Measurements from ENCODE around the gene PDF. TPM values are rescaled to one million over a fixed set of nuclear protein-coding genes. Genes with fewer than 3 reads are reported as not detected.
A peak's percentile ranks its signal among the peaks of the same experiment; 100 is the strongest.

PDF gene
- total RNA-seq, 2 experiments from 2014 or later, result 8.8 to 9.7 TPM

- Mint-ChIP-seq H3K36me3 (ENCODE audit: low read depth) (peaks cover 21% of the 10 kb centered on the region), H3K27me3 (no peaks in the 10 kb centered on the region), H3K27ac (no peak within 1 kb of the TSS), H3K4me1 (peaks cover 5% of the 10 kb centered on the region), H3K9me3 (no peaks in the 10 kb centered on the region), H3K4me3 (no peak within 1 kb of the TSS)
- CTCF ChIA-PET, result interaction anchor here (0.6 kb wide), 1 partner anchor 30 kb away, joined by 3 read pairs; no protein-coding TSS in a partner anchor
- DNase-seq, result no peak
- POLR2A ChIA-PET, result interaction anchor here (0.9 kb wide), 1 partner anchor 10 kb away, joined by 3 read pairs; no protein-coding TSS in a partner anchor
Measured at GRCh38 chr16:69351309-69352027, 21.1 kb upstream of the PDF start, which contains the start of gene TMED6. Gene TMED6 (minus strand): TSS chr16:69351786. CDS start chr16:69351753, 33 bp downstream.

GRCh38 chr16:69350536-69351133 is 20.2 kb upstream of the PDF start:
- H3K36me3 Mint-ChIP-seq (ENCODE audit: low read depth), result peaks cover 23% of the 10 kb centered on the region
- DNase-seq, result no peak

GRCh38 chr16:69349536-69349935 is 19.1 kb upstream of the PDF start:
- peaks cover 20% of the 10 kb centered on the region for H3K36me3 Mint-ChIP-seq (ENCODE audit: low read depth)
- H3K4me3 Mint-ChIP-seq, result no peak overlapping the region
- ChIA-PET CTCF (no interaction called here), POLR2A (interaction anchor here (1.2 to 2.2 kb wide), 2 partner anchors 9 to 20 kb away, joined by 6 to 7 read pairs; no protein-coding TSS in a partner anchor)
- no peaks in the 10 kb centered on the region for H3K27me3 Mint-ChIP-seq
- peaks cover 13% of the 10 kb centered on the region for H3K4me1 Mint-ChIP-seq
- DNase-seq, result no peak
- H3K9me3 Mint-ChIP-seq, result no peaks in the 10 kb centered on the region
- no peak overlapping the region for H3K27ac Mint-ChIP-seq

More at GRCh38 chr16:69350536-69351133, 20.2 kb upstream of the PDF start:
- H3K4me3 Mint-ChIP-seq, result no peak overlapping the region
- ChIA-PET POLR2A (interaction anchor here (0.9 to 2.2 kb wide), 2 partner anchors 10 to 11 kb away, joined by 3 to 7 read pairs; no protein-coding TSS in a partner anchor), CTCF (no interaction called here)
- no peaks in the 10 kb centered on the region for H3K27me3 Mint-ChIP-seq
- no peaks in the 10 kb centered on the region for H3K9me3 Mint-ChIP-seq
- peaks cover 11% of the 10 kb centered on the region for H3K4me1 Mint-ChIP-seq
- no peak overlapping the region for H3K27ac Mint-ChIP-seq

- H3K36me3 Mint-ChIP-seq (ENCODE audit: low read depth), result peaks cover 21% of the 10 kb centered on the region
- POLR2A ChIA-PET, result interaction anchor here (1.0 to 1.4 kb wide), 3 partner anchors 10 to 24 kb away, joined by 3 to 4 read pairs (median 3); no protein-coding TSS in a partner anchor
Measured at GRCh38 chr16:69348222-69348621, 17.8 kb upstream of the PDF start.

GRCh38 chr16:69346683-69347082 is 16.3 kb upstream of the PDF start:
- Mint-ChIP-seq H3K27me3 (no peaks in the 10 kb centered on the region), H3K9me3 (no peaks in the 10 kb centered on the region), H3K4me1 (peaks cover 27% of the 10 kb centered on the region), H3K4me3 (no peak overlapping the region), H3K36me3 (ENCODE audit: low read depth) (peaks cover 29% of the 10 kb centered on the region), H3K27ac (no peak overlapping the region)
- ChIA-PET POLR2A (interaction anchor here (1.2 kb wide), 1 partner anchor 18 kb away, joined by 3 read pairs; no protein-coding TSS in a partner anchor), CTCF (no interaction called here)
- DNase-seq, result no peak

More at GRCh38 chr16:69348222-69348621, 17.8 kb upstream of the PDF start:
- no peak overlapping the region for H3K4me3 Mint-ChIP-seq
- CTCF ChIA-PET, result no interaction called here
- H3K9me3 Mint-ChIP-seq, result no peaks in the 10 kb centered on the region
- H3K27ac Mint-ChIP-seq, result no peak overlapping the region
- peaks cover 16% of the 10 kb centered on the region for H3K4me1 Mint-ChIP-seq
- no peaks in the 10 kb centered on the region for H3K27me3 Mint-ChIP-seq
- DNase-seq, result no peak

- Mint-ChIP-seq H3K27me3 (no peaks in the 10 kb centered on the region), H3K4me1 (peaks cover 35% of the 10 kb centered on the region), H3K4me3 (no peak overlapping the region), H3K27ac (no peak overlapping the region), H3K9me3 (no peaks in the 10 kb centered on the region), H3K36me3 (ENCODE audit: low read depth) (peaks cover 37% of the 10 kb centered on the region)
- ChIA-PET POLR2A (interaction anchor here (1.2 kb wide), 1 partner anchor 17 kb away, joined by 3 read pairs; no protein-coding TSS in a partner anchor), CTCF (no interaction called here)
- no peak for DNase-seq
Measured at GRCh38 chr16:69345923-69346322, 15.5 kb upstream of the PDF start.

- Mint-ChIP-seq H3K27ac (no peak overlapping the region), H3K4me3 (no peak overlapping the region), H3K36me3 (ENCODE audit: low read depth) (peaks cover 42% of the 10 kb centered on the region), H3K9me3 (no peaks in the 10 kb centered on the region), H3K27me3 (no peaks in the 10 kb centered on the region), H3K4me1 (peaks cover 46% of the 10 kb centered on the region)
- no peak for DNase-seq
- ChIA-PET CTCF (no interaction called here), POLR2A (interaction anchor here (0.7 to 8.8 kb wide), 3 partner anchors 10 to 41 kb away, joined by 3 to 151 read pairs (median 34); partner anchors contain the start of genes PDF and TERF2)
Measured at GRCh38 chr16:69344171-69344570, 13.8 kb upstream of the PDF start.

- peak overlapping the region; percentile 91 for H3K27ac Mint-ChIP-seq
- ChIA-PET CTCF (interaction anchor here (1.0 to 2.4 kb wide), 6 partner anchors 9 to 414 kb away, joined by 3 to 11 read pairs (median 4); partner anchors contain the start of genes NOB1, PDF and SNTB2), POLR2A (interaction anchor here (0.6 to 8.8 kb wide), 17 partner anchors 9 to 415 kb away, joined by 3 to 151 read pairs (median 4); partner anchors contain the start of genes CHTF8, NOB1, NQO1 and PDF)
- H3K36me3 Mint-ChIP-seq (ENCODE audit: low read depth), result peaks cover 53% of the 10 kb centered on the region
- no peaks in the 10 kb centered on the region for H3K9me3 Mint-ChIP-seq
- H3K4me3 Mint-ChIP-seq, result peak overlapping the region; percentile 97
- DNase-seq, result peak; percentile 40
- no peaks in the 10 kb centered on the region for H3K27me3 Mint-ChIP-seq
- peaks cover 58% of the 10 kb centered on the region for H3K4me1 Mint-ChIP-seq
Measured at GRCh38 chr16:69340095-69340644, 9.8 kb upstream of the PDF start.

- peak within 1 kb of the TSS; percentile 91 for H3K27ac Mint-ChIP-seq
- ChIA-PET CTCF (interaction anchor here (0.8 to 2.4 kb wide), 13 partner anchors 8 to 415 kb away, joined by 3 to 15 read pairs (median 4); partner anchors contain the start of genes NOB1, PDF, SNTB2 and TERF2), POLR2A (interaction anchor here (0.6 to 8.8 kb wide), 21 partner anchors 9 to 415 kb away, joined by 3 to 151 read pairs (median 4); partner anchors contain the start of genes CHTF8, NOB1, NQO1 and PDF)
- no peaks in the 10 kb centered on the region for H3K9me3 Mint-ChIP-seq
- peak within 1 kb of the TSS; percentile 97 for H3K4me3 Mint-ChIP-seq
- H3K36me3 Mint-ChIP-seq (ENCODE audit: low read depth), result peaks cover 60% of the 10 kb centered on the region
- H3K4me1 Mint-ChIP-seq, result peaks cover 56% of the 10 kb centered on the region
- no peaks in the 10 kb centered on the region for H3K27me3 Mint-ChIP-seq
- DNase-seq, result peak; percentile 93
Measured at GRCh38 chr16:69339289-69340094, 9.1 kb upstream of the PDF start, which contains the start of the genes COG8 and NIP7. Gene COG8 (minus strand): TSS chr16:69339564. CDS start chr16:69339552, 12 bp downstream. Gene NIP7 (plus strand): TSS chr16:69339772. CDS start chr16:69339830, 58 bp downstream.

GRCh38 chr16:69338557-69339288 is 8.3 kb upstream of the PDF start:
- H3K27ac Mint-ChIP-seq, result peak overlapping the region; percentile 83
- no peaks in the 10 kb centered on the region for H3K27me3 Mint-ChIP-seq
- ChIA-PET CTCF (interaction anchor here (0.8 to 1.8 kb wide), 7 partner anchors 9 to 188 kb away, joined by 3 to 15 read pairs (median 4); partner anchors contain the start of genes PDF and TERF2), POLR2A (interaction anchor here (0.6 to 8.8 kb wide), 12 partner anchors 10 to 416 kb away, joined by 3 to 151 read pairs (median 4); partner anchors contain the start of genes CHTF8, NOB1, PDF and SNTB2)
- no peaks in the 10 kb centered on the region for H3K9me3 Mint-ChIP-seq
- peaks cover 56% of the 10 kb centered on the region for H3K4me1 Mint-ChIP-seq
- H3K4me3 Mint-ChIP-seq, result peak overlapping the region; percentile 97
- peaks cover 66% of the 10 kb centered on the region for H3K36me3 Mint-ChIP-seq (ENCODE audit: low read depth)
- DNase-seq, result no peak

- ChIA-PET CTCF (no interaction called here), POLR2A (interaction anchor here (0.6 kb wide), 1 partner anchor 146 kb away, joined by 4 read pairs; no protein-coding TSS in a partner anchor)
- Mint-ChIP-seq H3K27ac (no peak overlapping the region), H3K4me3 (no peak overlapping the region), H3K9me3 (no peaks in the 10 kb centered on the region), H3K27me3 (no peaks in the 10 kb centered on the region), H3K4me1 (peaks cover 41% of the 10 kb centered on the region), H3K36me3 (ENCODE audit: low read depth) (peaks cover 45% of the 10 kb centered on the region)
- no peak for DNase-seq
Measured at GRCh38 chr16:69334696-69335095, 4.3 kb upstream of the PDF start.

Data from activated CD4-positive, alpha-beta memory T cell treated with anti-CD3 and anti-CD28 coated beads, Interleukin-2, amount 10 ng/mL, durations not matched to agents 7 days and 5 days (primary cell).